ENCODE data around the gene KIR3DL3. TPM values are rescaled to one million over a fixed set of nuclear protein-coding genes. Genes with fewer than 3 reads are reported as not detected.
"Not testable (repeated sequence)": the region's sequence is repeated elsewhere in the genome, so short reads cannot be mapped to it uniquely, and the experiment has no call there.

Gene KIR3DL3
- total RNA-seq, 5 donors from 2014 or later (not counting 1 experiment from before 2014, with no cell fraction given) = not detected

GRCh38 chr19:54771018-54771960 lies 47.0 kb downstream of the KIR3DL3 start:
- H3K27ac Mint-ChIP-seq; H3K9me3 Mint-ChIP-seq; POLR2A ChIA-PET; H3K27me3 Mint-ChIP-seq; H3K9me3 ChIP-seq; H3K27ac ChIP-seq (ENCODE audit: low read length); H3K4me3 ChIP-seq (ENCODE audit: control insufficient read depth in 1 of 2, extremely low read depth in 1 of 2, low read length in 1 of 2); H3K4me3 Mint-ChIP-seq; H3K27me3 ChIP-seq (replicated peaks in 1 of 2; ENCODE audit: control insufficient read depth in 2 of 2, extremely low read depth in 1 of 2, insufficient read depth in 2 of 2, low read length in 1 of 2); ATAC-seq (replicated peaks in 1 of 4); H3K36me3 Mint-ChIP-seq; H3K4me1 Mint-ChIP-seq; CTCF ChIA-PET; H3K36me3 ChIP-seq (ENCODE audit: control insufficient read depth in 2 of 2, extremely low read depth in 1 of 2, insufficient read depth in 1 of 2, low read length in 1 of 2); H3K4me1 ChIP-seq (ENCODE audit: control insufficient read depth in 1 of 2, extremely low read depth in 1 of 2, insufficient read depth in 2 of 2, low read length in 2 of 2): not testable (repeated sequence)
- peak in 1 of 35 experiments; percentile 0 for DNase-seq
- WGBS (ENCODE audit: insufficient coverage) = 68% methylated on average over 7 of the region's 15 CpGs

GRCh38 chr19:54772666-54773065 lies 48.4 kb downstream of the KIR3DL3 start:
- POLR2A ChIA-PET; H3K4me1 ChIP-seq (ENCODE audit: control insufficient read depth in 1 of 2, extremely low read depth in 1 of 2, insufficient read depth in 2 of 2, low read length in 2 of 2); H3K27me3 ChIP-seq (replicated peaks in 1 of 2; ENCODE audit: control insufficient read depth in 2 of 2, extremely low read depth in 1 of 2, insufficient read depth in 2 of 2, low read length in 1 of 2); H3K4me1 Mint-ChIP-seq; H3K27ac ChIP-seq (ENCODE audit: low read length); H3K36me3 ChIP-seq (ENCODE audit: control insufficient read depth in 2 of 2, extremely low read depth in 1 of 2, insufficient read depth in 1 of 2, low read length in 1 of 2); H3K9me3 ChIP-seq; DNase-seq; H3K27ac Mint-ChIP-seq; H3K9me3 Mint-ChIP-seq; H3K4me3 ChIP-seq (ENCODE audit: control insufficient read depth in 1 of 2, extremely low read depth in 1 of 2, low read length in 1 of 2); H3K4me3 Mint-ChIP-seq; CTCF ChIA-PET; ATAC-seq (replicated peaks in 1 of 4); H3K36me3 Mint-ChIP-seq: not testable (repeated sequence)
- 33% methylated on average over 1 of the region's 2 CpGs for WGBS (ENCODE audit: insufficient coverage)
- H3K27me3 Mint-ChIP-seq = peaks cover 8 to 10% of the 10 kb centered on the region in 2 donors

GRCh38 chr19:54775095-54775815 lies 51.0 kb downstream of the KIR3DL3 start:
- not testable (repeated sequence) for H3K27me3 ChIP-seq (replicated peaks in 1 of 2; ENCODE audit: control insufficient read depth in 2 of 2, extremely low read depth in 1 of 2, insufficient read depth in 2 of 2, low read length in 1 of 2); H3K36me3 Mint-ChIP-seq

GRCh38 chr19:54775830-54776229 lies 51.6 kb downstream of the KIR3DL3 start:
- POLR2A ChIA-PET; H3K4me3 ChIP-seq (ENCODE audit: control insufficient read depth in 1 of 2, extremely low read depth in 1 of 2, low read length in 1 of 2); H3K9me3 Mint-ChIP-seq; ATAC-seq (replicated peaks in 1 of 4); H3K27ac Mint-ChIP-seq; H3K36me3 ChIP-seq (ENCODE audit: control insufficient read depth in 2 of 2, extremely low read depth in 1 of 2, insufficient read depth in 1 of 2, low read length in 1 of 2); H3K27me3 ChIP-seq (replicated peaks in 1 of 2; ENCODE audit: control insufficient read depth in 2 of 2, extremely low read depth in 1 of 2, insufficient read depth in 2 of 2, low read length in 1 of 2); H3K4me3 Mint-ChIP-seq; H3K4me1 ChIP-seq (ENCODE audit: control insufficient read depth in 1 of 2, extremely low read depth in 1 of 2, insufficient read depth in 2 of 2, low read length in 2 of 2); H3K9me3 ChIP-seq; H3K36me3 Mint-ChIP-seq; DNase-seq; H3K27ac ChIP-seq (ENCODE audit: low read length); H3K4me1 Mint-ChIP-seq; CTCF ChIA-PET: not testable (repeated sequence)
- peaks cover 9 to 11% of the 10 kb centered on the region in 2 donors for H3K27me3 Mint-ChIP-seq
- WGBS (ENCODE audit: insufficient coverage) = no CpG with 5 or more reads among the region's 8 CpGs

More at GRCh38 chr19:54775095-54775815, 51.0 kb downstream of the KIR3DL3 start:
- ATAC-seq (replicated peaks in 1 of 4); H3K4me1 Mint-ChIP-seq; H3K27ac ChIP-seq (ENCODE audit: low read length); H3K27ac Mint-ChIP-seq; H3K9me3 Mint-ChIP-seq; H3K36me3 ChIP-seq (ENCODE audit: control insufficient read depth in 2 of 2, extremely low read depth in 1 of 2, insufficient read depth in 1 of 2, low read length in 1 of 2); H3K4me3 Mint-ChIP-seq; H3K4me3 ChIP-seq (ENCODE audit: control insufficient read depth in 1 of 2, extremely low read depth in 1 of 2, low read length in 1 of 2); H3K4me1 ChIP-seq (ENCODE audit: control insufficient read depth in 1 of 2, extremely low read depth in 1 of 2, insufficient read depth in 2 of 2, low read length in 2 of 2); DNase-seq; CTCF ChIA-PET; H3K9me3 ChIP-seq; POLR2A ChIA-PET: not testable (repeated sequence)
- peaks cover 11 to 12% of the 10 kb centered on the region in 2 donors for H3K27me3 Mint-ChIP-seq
- WGBS (ENCODE audit: insufficient coverage) = 79% methylated on average over 11 of the region's 12 CpGs

GRCh38 chr19:54777851-54778250 lies 53.6 kb downstream of the KIR3DL3 start:
- POLR2A ChIA-PET; CTCF ChIA-PET; H3K4me3 Mint-ChIP-seq; H3K4me3 ChIP-seq (ENCODE audit: control insufficient read depth in 1 of 2, extremely low read depth in 1 of 2, low read length in 1 of 2); H3K4me1 Mint-ChIP-seq; H3K9me3 ChIP-seq; H3K36me3 Mint-ChIP-seq; DNase-seq; H3K36me3 ChIP-seq (ENCODE audit: control insufficient read depth in 2 of 2, extremely low read depth in 1 of 2, insufficient read depth in 1 of 2, low read length in 1 of 2); H3K27ac Mint-ChIP-seq; ATAC-seq (replicated peaks in 1 of 4); H3K4me1 ChIP-seq (ENCODE audit: control insufficient read depth in 1 of 2, extremely low read depth in 1 of 2, insufficient read depth in 2 of 2, low read length in 2 of 2); H3K27me3 ChIP-seq (replicated peaks in 1 of 2; ENCODE audit: control insufficient read depth in 2 of 2, extremely low read depth in 1 of 2, insufficient read depth in 2 of 2, low read length in 1 of 2); H3K27ac ChIP-seq (ENCODE audit: low read length): not testable (repeated sequence)
- peaks cover 5 to 12% of the 10 kb centered on the region in 2 donors for H3K27me3 Mint-ChIP-seq
- H3K9me3 Mint-ChIP-seq = peaks cover 8 to 13% (median 10%) of the 10 kb centered on the region in 3 donors
- WGBS (ENCODE audit: insufficient coverage) = no CpG with 5 or more reads among the region's 4 CpGs

- CTCF ChIA-PET; H3K36me3 ChIP-seq (ENCODE audit: control insufficient read depth in 2 of 2, extremely low read depth in 1 of 2, insufficient read depth in 1 of 2, low read length in 1 of 2); H3K4me1 ChIP-seq (ENCODE audit: control insufficient read depth in 1 of 2, extremely low read depth in 1 of 2, insufficient read depth in 2 of 2, low read length in 2 of 2); H3K4me3 ChIP-seq (ENCODE audit: control insufficient read depth in 1 of 2, extremely low read depth in 1 of 2, low read length in 1 of 2); DNase-seq; H3K36me3 Mint-ChIP-seq; H3K27me3 ChIP-seq (replicated peaks in 1 of 2; ENCODE audit: control insufficient read depth in 2 of 2, extremely low read depth in 1 of 2, insufficient read depth in 2 of 2, low read length in 1 of 2); H3K27ac Mint-ChIP-seq; H3K9me3 ChIP-seq; ATAC-seq (replicated peaks in 1 of 4); H3K4me1 Mint-ChIP-seq; H3K27ac ChIP-seq (ENCODE audit: low read length); H3K4me3 Mint-ChIP-seq; POLR2A ChIA-PET: not testable (repeated sequence)
- 86% methylated on average over 5 of the region's 7 CpGs for WGBS (ENCODE audit: insufficient coverage)
- Mint-ChIP-seq H3K27me3 (peaks cover 10 to 16% of the 10 kb centered on the region in 2 donors), H3K9me3 (peaks cover 8 to 13% (median 13%) of the 10 kb centered on the region in 3 donors)
Measured at GRCh38 chr19:54778896-54779295, 54.7 kb downstream of the KIR3DL3 start.
